K562 (cell line): ENCODE measurements around the gene ADK. TPM values are rescaled to one million over a fixed set of nuclear protein-coding genes. Genes with fewer than 3 reads are reported as not detected.
A peak's percentile ranks its signal among the peaks of the same experiment; 100 is the strongest.

Source experiments
- C11orf30 ChIP-seq: fragments of 450-650 bp; IDR thresholded peaks from 2 replicates; pipeline ENCODE4 v1.6.1; 2016; ENCODE audit warnings: low read depth, mild to moderate bottlenecking
- CEBPG ChIP-seq, 3 experiments: fragments of 200-800 bp in 1 of 3; sonication (Bioruptor generic) in 1 of 3; sonication (generic) in 1 of 3; formaldehyde crosslinking in 1 of 3; IDR thresholded peaks in 2 of 3; conservative IDR thresholded peaks in 1 of 3; 2 replicates each; pipeline versions ENCODE4 v1.6.1 to v1.8.0; 2016 to 2022; ENCODE audit warnings: missing compliant biosample characterization in 2 of 3, missing genetic modification characterization in 2 of 3, mild to moderate bottlenecking in 1 of 3, missing genetic modification reagents in 1 of 3
- ETV1 ChIP-seq: fragments of 450-650 bp; conservative IDR thresholded peaks from 2 replicates; pipeline ENCODE4 v1.6.1; 2016; ENCODE audit warnings: missing genetic modification characterization, control low read depth, low read depth, missing compliant biosample characterization
- GATA2 ChIP-seq: sonication (generic); formaldehyde crosslinking; IDR thresholded peaks from 2 replicates; pipeline ENCODE4 v1.4.0; 2020; ENCODE audit warnings: mild to moderate bottlenecking, missing genetic modification reagents
- GATAD2B ChIP-seq: fragments of 450-650 bp; IDR thresholded peaks from 2 replicates; pipeline ENCODE4 v1.6.1; 2017; ENCODE audit warnings: mild to moderate bottlenecking, borderline replicate concordance
- NR1H2 ChIP-seq: sonication (generic); formaldehyde crosslinking; IDR thresholded peaks from 2 replicates; pipeline ENCODE4 v1.4.0; 2020; ENCODE audit warnings: mild to moderate bottlenecking, missing genetic modification reagents
- SMARCA4 ChIP-seq: fragments of 450-650 bp; IDR thresholded peaks from 2 replicates; pipeline ENCODE4 v1.6.1; 2016
- TEAD4 ChIP-seq, 2 experiments: sonication (generic) in 1 of 2; formaldehyde crosslinking in 1 of 2; IDR thresholded peaks; 2 replicates each; pipeline versions ENCODE4 v1.6.1 to v1.8.0; 2012 to 2022; ENCODE audit warnings: borderline replicate concordance in 1 of 2, inconsistent platforms in 1 of 2, low read length in 1 of 2, mild to moderate bottlenecking in 1 of 2, missing genetic modification reagents in 1 of 2
- ZNF316 ChIP-seq: fragments of 450-650 bp; IDR thresholded peaks from 2 replicates; pipeline ENCODE4 v1.6.1; 2016
- ZNF561 ChIP-seq: fragments of 450-650 bp; formaldehyde crosslinking; conservative IDR thresholded peaks from 2 replicates; pipeline ENCODE4 v1.4.0; 2020; ENCODE audit warnings: mild to moderate bottlenecking, moderate library complexity
- polyA plus RNA-seq, 8 experiments: library from polyadenylated mRNA; depleted of rRNA in 4 of 8; stranded (reverse) in 5 of 8; unstranded in 3 of 8; fragments of >200 nt; fragmentation: Nextera tagmentation in 2 of 8; fragmentation: Illumina TruSeq in 1 of 8; extraction: Ambion mirVana in 2 of 8; extraction: Trizol in 1 of 8; gene quantifications; 2 replicates each; pipeline versions ENCODE4 v1.2.1 to v1.2.3, GENCODE V29; 2011 to 2014; ENCODE audit warnings: inconsistent platforms in 1 of 8, missing spikeins in 1 of 8
- total RNA-seq, 7 experiments: library from RNA; depleted of rRNA in 6 of 7; stranded (reverse); fragments of >200 nt in 6 of 7; fragmentation: Illumina TruSeq in 2 of 7; extraction: Trizol in 2 of 7; gene quantifications; 2 replicates each; pipeline versions ENCODE4 v1.2.1 to v1.2.3, GENCODE V29; 2011 to 2021; ENCODE audit warnings: low replicate concordance in 1 of 7
- TF ChIP-seq, protein P1 (sequence below), 2 experiments: fragments of 450-650 bp; formaldehyde crosslinking in 1 of 2; IDR thresholded peaks; 2 replicates each; pipeline versions ENCODE4 v1.4.0 to v1.6.1; 2014 to 2020; ENCODE audit warnings: mild to moderate bottlenecking in 2 of 2, borderline replicate concordance in 1 of 2, low read depth in 1 of 2
- TF ChIP-seq, protein P2 (sequence below): sonication (generic); formaldehyde crosslinking; IDR thresholded peaks from 2 replicates; pipeline ENCODE4 v1.5.0; 2020; ENCODE audit warnings: missing genetic modification reagents
- TF ChIP-seq, protein P3 (sequence below), 2 experiments: fragments of 450-650 bp; conservative IDR thresholded peaks; 2 replicates each; pipeline ENCODE4 v1.6.1; 2017; ENCODE audit warnings: mild to moderate bottlenecking in 2 of 2, moderate library complexity in 2 of 2

The ADK gene
- total and polyA plus RNA-seq, 9 of the 15 experiments (the other 6 are each of a cell fraction or from before 2014, with no cell fraction given): 54.2 to 97.8 (median 73.6) TPM

DNA sequence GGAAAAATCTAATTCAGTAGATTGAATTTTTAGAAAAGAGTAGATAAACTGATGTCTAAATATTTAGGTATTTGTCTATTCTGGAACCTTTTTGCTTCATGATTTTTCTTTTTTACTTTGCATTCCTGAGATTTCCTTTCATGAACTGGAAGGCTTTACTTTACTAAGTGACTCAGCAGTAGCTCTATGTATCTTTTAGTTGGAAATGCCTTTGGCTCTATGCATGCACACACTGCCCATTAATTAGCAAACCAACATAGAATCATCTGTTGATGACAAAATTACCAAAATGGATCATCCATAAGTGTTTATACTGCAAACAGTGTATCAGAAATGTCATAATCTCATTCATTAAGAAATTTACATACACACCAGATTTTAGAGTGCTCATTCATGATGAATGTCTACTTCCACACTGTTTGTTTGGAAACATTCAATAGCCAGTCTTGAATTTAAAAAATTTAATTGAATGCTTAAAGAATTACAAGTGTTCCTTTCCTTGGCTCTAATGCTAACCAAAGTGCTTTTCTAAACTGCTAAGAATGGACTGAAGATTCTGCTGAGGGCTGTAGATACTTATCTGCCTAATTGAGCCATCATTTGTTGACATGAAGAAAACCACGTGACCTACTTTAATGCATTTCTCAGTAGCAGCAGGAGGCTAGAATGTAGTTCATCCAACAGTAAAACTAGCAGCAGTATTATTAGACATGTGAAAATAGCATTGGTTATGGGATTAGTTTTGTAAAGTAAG lies 282.0 kb downstream of the ADK start (continued):
- TF ChIP-seq, protein P1, sequence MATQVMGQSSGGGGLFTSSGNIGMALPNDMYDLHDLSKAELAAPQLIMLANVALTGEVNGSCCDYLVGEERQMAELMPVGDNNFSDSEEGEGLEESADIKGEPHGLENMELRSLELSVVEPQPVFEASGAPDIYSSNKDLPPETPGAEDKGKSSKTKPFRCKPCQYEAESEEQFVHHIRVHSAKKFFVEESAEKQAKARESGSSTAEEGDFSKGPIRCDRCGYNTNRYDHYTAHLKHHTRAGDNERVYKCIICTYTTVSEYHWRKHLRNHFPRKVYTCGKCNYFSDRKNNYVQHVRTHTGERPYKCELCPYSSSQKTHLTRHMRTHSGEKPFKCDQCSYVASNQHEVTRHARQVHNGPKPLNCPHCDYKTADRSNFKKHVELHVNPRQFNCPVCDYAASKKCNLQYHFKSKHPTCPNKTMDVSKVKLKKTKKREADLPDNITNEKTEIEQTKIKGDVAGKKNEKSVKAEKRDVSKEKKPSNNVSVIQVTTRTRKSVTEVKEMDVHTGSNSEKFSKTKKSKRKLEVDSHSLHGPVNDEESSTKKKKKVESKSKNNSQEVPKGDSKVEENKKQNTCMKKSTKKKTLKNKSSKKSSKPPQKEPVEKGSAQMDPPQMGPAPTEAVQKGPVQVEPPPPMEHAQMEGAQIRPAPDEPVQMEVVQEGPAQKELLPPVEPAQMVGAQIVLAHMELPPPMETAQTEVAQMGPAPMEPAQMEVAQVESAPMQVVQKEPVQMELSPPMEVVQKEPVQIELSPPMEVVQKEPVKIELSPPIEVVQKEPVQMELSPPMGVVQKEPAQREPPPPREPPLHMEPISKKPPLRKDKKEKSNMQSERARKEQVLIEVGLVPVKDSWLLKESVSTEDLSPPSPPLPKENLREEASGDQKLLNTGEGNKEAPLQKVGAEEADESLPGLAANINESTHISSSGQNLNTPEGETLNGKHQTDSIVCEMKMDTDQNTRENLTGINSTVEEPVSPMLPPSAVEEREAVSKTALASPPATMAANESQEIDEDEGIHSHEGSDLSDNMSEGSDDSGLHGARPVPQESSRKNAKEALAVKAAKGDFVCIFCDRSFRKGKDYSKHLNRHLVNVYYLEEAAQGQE (IDR thresholded peaks at IDR 0.05; ENCODE audit: borderline replicate concordance): peak; percentile 40; the same call in 1 of the 2 replicates
- TF ChIP-seq, protein P1 (CRISPR knock-in tag; IDR thresholded peaks at IDR 0.05; ENCODE audit: low read depth): no peak
- TF ChIP-seq SMARCA4: no peak
- TF ChIP-seq ZNF316: peak; percentile 13; the same call in 1 of the 2 replicates
- no peak for TF ChIP-seq ETV1
- TF ChIP-seq C11orf30: peak; percentile 39
- TF ChIP-seq CEBPG (CRISPR knock-in tag; IDR thresholded peaks at IDR 0.05): no peak
- no peak for TF ChIP-seq CEBPG (tag; conservative IDR thresholded peaks at IDR 0.05 in 1 of 2, IDR thresholded peaks at IDR 0.05 in 1 of 2)
- TF ChIP-seq NR1H2 (CRISPR knock-in tag): no peak
- TF ChIP-seq, protein P2, sequence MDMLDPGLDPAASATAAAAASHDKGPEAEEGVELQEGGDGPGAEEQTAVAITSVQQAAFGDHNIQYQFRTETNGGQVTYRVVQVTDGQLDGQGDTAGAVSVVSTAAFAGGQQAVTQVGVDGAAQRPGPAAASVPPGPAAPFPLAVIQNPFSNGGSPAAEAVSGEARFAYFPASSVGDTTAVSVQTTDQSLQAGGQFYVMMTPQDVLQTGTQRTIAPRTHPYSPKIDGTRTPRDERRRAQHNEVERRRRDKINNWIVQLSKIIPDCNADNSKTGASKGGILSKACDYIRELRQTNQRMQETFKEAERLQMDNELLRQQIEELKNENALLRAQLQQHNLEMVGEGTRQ (CRISPR knock-in tag): peak; percentile 70; the same call in 1 of the 2 replicates
- TF ChIP-seq, protein P3, sequence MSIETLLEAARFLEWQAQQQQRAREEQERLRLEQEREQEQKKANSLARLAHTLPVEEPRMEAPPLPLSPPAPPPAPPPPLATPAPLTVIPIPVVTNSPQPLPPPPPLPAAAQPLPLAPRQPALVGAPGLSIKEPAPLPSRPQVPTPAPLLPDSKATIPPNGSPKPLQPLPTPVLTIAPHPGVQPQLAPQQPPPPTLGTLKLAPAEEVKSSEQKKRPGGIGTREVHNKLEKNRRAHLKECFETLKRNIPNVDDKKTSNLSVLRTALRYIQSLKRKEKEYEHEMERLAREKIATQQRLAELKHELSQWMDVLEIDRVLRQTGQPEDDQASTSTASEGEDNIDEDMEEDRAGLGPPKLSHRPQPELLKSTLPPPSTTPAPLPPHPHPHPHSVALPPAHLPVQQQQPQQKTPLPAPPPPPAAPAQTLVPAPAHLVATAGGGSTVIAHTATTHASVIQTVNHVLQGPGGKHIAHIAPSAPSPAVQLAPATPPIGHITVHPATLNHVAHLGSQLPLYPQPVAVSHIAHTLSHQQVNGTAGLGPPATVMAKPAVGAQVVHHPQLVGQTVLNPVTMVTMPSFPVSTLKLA (conservative IDR thresholded peaks at IDR 0.05): peak in 1 of 2 experiments; percentile 38; a peak in 1 of 4 replicates
- TF ChIP-seq ZNF561 (CRISPR knock-in tag): no peak
- TF ChIP-seq TEAD4 (IDR thresholded peaks at IDR 0.05; ENCODE audit: low read length): 0 out of 2 replicates have a peak, but pooled peaks have one; percentile 13
- TF ChIP-seq TEAD4 (CRISPR knock-in tag; IDR thresholded peaks at IDR 0.05; ENCODE audit: borderline replicate concordance): no peak
- TF ChIP-seq GATAD2B: no peak
- peak; percentile 21; the same call in 1 of the 2 replicates for TF ChIP-seq GATA2 (CRISPR knock-in tag)
